NCI-H1694 treated with DMSO at 0.1 percent for 48 hours (cell line): Measurements from ENCODE around the gene PRKCH.
A peak's percentile ranks its signal among the peaks of the same experiment; 100 is the strongest.

Experiments used
- DNase-seq: peaks from one replicate; lab custom pipeline; 2025; lab: John Stamatoyannopoulos, UW

The PRKCH gene

GRCh38 chr14:61569308-61569707, 247.9 kb downstream of the PRKCH start:
- no peak for DNase-seq

GRCh38 chr14:61569812-61570548, 248.6 kb downstream of the PRKCH start:
- DNase-seq, result no peak

- no peak for DNase-seq
These were observed 249.3 kb downstream of the PRKCH start for GRCh38 chr14:61570549-61571290.

GRCh38 chr14:61571917-61572316, 250.5 kb downstream of the PRKCH start:
- DNase-seq, result no peak

GRCh38 chr14:61573321-61573720, 251.9 kb downstream of the PRKCH start:
- DNase-seq, result no peak

- DNase-seq, result no peak
These were observed 252.6 kb downstream of the PRKCH start for GRCh38 chr14:61573748-61574513.

- DNase-seq, result no peak
These were observed 253.1 kb downstream of the PRKCH start for GRCh38 chr14:61574514-61574807.

GRCh38 chr14:61575126-61575525, 253.7 kb downstream of the PRKCH start:
- peak; percentile 3 for DNase-seq

GRCh38 chr14:61575551-61576150, 254.3 kb downstream of the PRKCH start:
- DNase-seq, result no peak

GRCh38 chr14:61577506-61577931, 256.1 kb downstream of the PRKCH start:
- peak; percentile 7 for DNase-seq

GRCh38 chr14:61578745-61579144, 257.4 kb downstream of the PRKCH start:
- no peak for DNase-seq

GRCh38 chr14:61581340-61581739, 260.0 kb downstream of the PRKCH start:
- DNase-seq, result no peak

- DNase-seq, result no peak
These were observed 260.7 kb downstream of the PRKCH start for GRCh38 chr14:61581955-61582615.

GRCh38 chr14:61582815-61583214, 261.4 kb downstream of the PRKCH start:
- no peak for DNase-seq

- no peak for DNase-seq
These were observed 263.0 kb downstream of the PRKCH start for GRCh38 chr14:61584331-61584741.

GRCh38 chr14:61585598-61586543, 264.5 kb downstream of the PRKCH start:
- DNase-seq, result no peak

GRCh38 chr14:61586544-61587055, 265.2 kb downstream of the PRKCH start:
- no peak for DNase-seq

- no peak for DNase-seq
These were observed 265.8 kb downstream of the PRKCH start for GRCh38 chr14:61587081-61587713.

- DNase-seq, result no peak
These were observed 267.1 kb downstream of the PRKCH start for GRCh38 chr14:61588419-61588901.
